HG03064 (cell line): ENCODE data around the gene SLC25A25.

Experiments
- ATAC-seq: cut with Tn5 transposase; IDR thresholded peaks from one replicate; pipeline ENCODE4 v1.9.1; 2021; ENCODE audit warnings: low read depth; ENCODE audit not compliant: unreplicated experiment

Gene SLC25A25

GRCh38 chr9:128072144-128073021, 4.4 kb downstream of the SLC25A25 start:
- ATAC-seq: no peak

- ATAC-seq: no peak
Observed at GRCh38 chr9:128073253-128073886, 5.3 kb downstream of the SLC25A25 start.

DNA sequence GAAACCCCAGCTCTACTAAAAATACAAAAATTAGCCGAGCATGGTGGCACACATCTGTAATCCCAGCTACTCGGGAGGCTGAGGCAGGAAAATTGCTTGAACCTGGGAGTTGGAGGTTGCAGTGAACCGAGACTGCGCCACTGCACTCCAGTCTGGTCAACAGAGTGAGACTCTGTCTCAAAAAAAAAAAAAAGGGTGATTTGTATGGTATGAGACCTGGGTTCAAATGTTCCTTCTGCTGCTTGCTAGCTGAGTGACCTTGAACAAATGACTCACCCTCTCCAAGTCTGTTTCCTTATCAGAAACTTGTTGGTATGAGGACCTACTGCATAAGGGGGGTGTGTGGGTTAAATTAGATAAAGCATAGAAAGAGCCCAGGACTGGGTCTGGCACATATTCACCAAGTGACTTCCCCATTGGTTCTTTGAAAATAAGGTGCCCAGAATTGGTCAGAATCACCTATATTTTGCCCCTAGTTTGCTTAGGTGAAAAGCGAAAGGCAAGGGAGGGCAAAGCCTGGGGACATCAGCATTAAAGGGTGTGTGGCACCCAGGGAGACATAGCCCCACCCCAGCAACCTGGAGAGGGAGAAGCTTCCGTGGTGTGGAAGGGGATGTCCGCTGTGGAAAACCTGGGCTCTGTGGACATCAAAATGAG, 9.9 kb downstream of the SLC25A25 start:
- no peak for ATAC-seq

GRCh38 chr9:128078504-128079434, 10.7 kb downstream of the SLC25A25 start:
- ATAC-seq: no peak

GRCh38 chr9:128080206-128080605, 12.2 kb downstream of the SLC25A25 start:
- no peak for ATAC-seq

DNA sequence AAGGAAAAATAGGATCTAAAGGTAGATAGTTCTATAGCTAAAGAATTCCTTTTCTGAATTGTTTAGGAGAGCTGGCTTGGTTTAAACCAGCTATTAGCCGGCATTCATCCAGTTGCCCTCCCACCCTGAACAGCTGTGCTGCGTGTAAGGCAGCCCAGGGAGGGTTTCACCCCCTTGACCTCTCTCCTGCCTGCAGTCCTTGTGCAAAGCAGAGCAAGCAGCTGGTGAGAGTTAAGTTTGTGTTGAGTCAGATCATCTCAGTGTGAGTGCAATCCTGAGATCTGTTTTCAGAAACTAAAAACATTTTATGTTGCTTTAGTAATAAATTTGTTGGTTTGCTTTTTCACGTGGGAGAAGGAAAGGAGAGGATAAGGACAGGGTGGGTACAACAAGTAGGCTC, 13.0 kb downstream of the SLC25A25 start:
- ATAC-seq: no peak

GRCh38 chr9:128082151-128082550, 14.1 kb downstream of the SLC25A25 start:
- no peak for ATAC-seq

DNA sequence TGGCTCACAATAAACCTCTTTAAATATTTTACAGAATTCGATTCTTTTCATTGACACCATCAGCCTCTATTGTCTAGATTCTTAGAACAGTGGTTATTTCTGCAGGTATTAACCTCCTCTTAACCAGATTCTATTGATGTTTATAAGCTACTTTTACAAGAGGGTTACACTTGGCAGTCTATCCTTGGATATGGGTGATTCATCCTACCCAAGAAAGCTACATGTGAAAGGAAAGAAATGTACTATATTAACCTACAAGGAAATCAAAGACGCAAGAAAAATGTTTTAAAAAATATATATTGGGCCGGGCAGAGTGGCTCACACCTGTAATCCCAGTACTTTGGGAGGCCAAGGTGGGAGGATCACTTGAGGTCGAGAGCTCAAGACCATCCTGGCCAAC, 16.7 kb downstream of the SLC25A25 start:
- no peak for ATAC-seq

DNA sequence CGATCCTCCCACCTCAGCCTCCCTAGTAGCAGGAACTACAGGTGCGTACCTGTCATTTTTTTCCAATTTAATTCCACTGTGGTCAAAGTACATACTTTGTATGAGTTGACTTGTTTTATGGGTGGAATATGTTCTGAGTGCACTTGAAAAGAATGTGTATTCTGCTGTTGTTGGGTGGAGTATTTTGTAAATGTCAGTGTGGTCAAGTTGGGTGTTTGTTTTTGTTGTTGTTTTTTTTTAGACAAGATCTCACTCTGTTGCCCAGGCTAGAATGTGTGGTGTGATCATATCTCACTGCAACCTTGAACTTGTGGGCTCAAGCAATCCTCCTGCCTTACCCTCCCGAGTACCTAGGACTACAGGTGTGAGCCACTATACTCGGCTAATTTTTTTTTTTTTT, 17.9 kb downstream of the SLC25A25 start:
- ATAC-seq: no peak

GRCh38 chr9:128087262-128087661, 19.2 kb downstream of the SLC25A25 start:
- ATAC-seq: no peak

GRCh38 chr9:128088253-128088945, 20.4 kb downstream of the SLC25A25 start:
- ATAC-seq: no peak

GRCh38 chr9:128089299-128089698, 21.3 kb downstream of the SLC25A25 start:
- no peak for ATAC-seq

GRCh38 chr9:128091144-128091543, 23.1 kb downstream of the SLC25A25 start:
- no peak for ATAC-seq

DNA sequence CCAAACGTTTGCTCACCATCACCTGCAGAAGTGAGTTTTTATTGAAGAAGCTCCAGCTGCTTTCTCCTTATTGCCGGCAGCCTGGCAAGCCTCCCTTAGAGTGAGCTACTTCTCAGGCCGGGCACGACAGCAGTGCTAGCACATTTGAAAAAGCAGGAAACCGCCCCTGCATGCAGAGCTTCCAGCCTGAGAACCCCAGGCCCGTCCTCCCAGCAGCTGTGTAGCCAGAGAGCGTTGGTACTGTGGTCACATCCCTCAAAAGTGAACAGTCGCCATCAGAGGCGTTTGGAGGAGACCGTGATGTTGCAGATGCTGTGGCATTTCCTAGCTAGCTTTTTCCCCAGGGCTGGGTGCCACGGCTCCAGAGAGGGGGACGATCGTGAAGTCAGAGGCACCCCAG, 23.5 kb downstream of the SLC25A25 start:
- ATAC-seq: no peak

DNA sequence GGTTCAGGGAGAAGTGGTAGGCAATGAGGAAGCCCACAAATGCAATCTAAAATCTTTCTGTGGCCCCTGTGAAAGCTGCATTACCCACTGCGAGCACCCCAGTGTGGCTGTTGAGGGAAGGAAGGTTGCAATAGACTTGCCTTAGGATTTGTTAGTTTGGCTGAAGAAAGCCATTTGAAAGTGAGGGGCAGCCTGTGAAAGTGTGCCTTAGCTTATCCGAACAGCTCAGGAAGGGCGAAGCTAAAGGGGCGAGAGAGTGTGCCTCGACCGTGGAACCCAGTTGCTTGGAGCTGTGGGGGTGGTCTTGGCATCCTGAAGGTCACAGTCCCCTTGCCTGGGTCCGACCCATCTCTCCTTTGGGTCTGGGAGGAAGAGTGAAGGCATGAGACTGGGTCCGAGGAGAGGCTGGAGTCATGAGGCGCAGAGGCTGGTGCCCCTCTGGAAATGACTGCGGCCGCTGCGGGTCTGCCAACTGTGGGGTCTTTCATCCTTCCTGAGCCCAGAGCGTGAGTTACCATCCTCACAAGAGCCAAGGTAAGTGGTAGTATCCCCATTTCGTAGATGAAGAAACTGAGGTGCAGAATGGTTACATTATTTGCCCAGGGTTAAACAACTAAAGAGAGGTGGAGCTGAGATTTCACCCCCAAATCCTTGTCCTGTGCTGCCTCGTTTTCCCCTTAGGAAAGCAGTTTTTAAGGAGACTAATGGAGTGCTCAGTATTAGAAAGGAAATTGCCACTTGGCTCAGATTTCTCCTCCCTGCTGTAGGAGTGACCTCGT, 24.4 kb downstream of the SLC25A25 start:
- ATAC-seq: no peak

DNA sequence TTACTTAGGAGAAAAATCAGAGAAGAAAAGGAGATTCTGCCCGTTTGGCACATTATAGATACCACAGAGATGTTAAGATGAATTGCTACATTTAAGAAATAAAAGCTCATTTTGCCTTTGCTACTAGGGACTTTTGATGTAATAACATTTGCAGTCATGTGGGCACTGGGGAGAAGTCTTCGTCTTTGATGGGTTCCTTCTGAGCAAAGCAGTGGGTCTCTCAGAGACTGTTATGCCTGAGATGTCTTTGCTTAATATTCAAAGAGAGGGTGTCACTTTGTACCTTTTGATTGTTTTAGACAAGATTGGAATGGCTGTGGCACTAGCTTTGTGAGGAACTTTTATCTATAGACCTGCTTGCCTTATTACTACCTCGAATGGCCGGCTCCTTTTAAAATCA, 25.0 kb downstream of the SLC25A25 start:
- no peak for ATAC-seq

GRCh38 chr9:128094166-128094949, 26.3 kb downstream of the SLC25A25 start:
- peak; percentile 60 for ATAC-seq

GRCh38 chr9:128094950-128095544, 27.0 kb downstream of the SLC25A25 start:
- ATAC-seq: no peak
